Fibroblast of lung (primary cell): ENCODE measurements around the gene TRIM26. TPM values are rescaled to one million over a fixed set of nuclear protein-coding genes. Genes with fewer than 3 reads are reported as not detected.

Experiments
- DNase-seq, 2 donors: peaks; one replicate each; pipeline versions ENCODE4 v3.0.0 to v3.0.0-alpha.2; 2010; ENCODE audit warnings: low read depth in 2 of 2
- H2AFZ ChIP-seq: 2 replicates; pipeline ENCODE4 v1.5.1; 2012; ENCODE audit warnings: low read length, control low read depth, inconsistent platforms
- H3K27ac ChIP-seq: 2 replicates; pipeline ENCODE4 v1.5.1; 2011; ENCODE audit warnings: low read length, control low read depth; ENCODE audit not compliant: insufficient read depth
- H3K27me3 ChIP-seq: 2 replicates; pipeline ENCODE4 v1.5.1; 2011; ENCODE audit warnings: mild to moderate bottlenecking, low read length; ENCODE audit not compliant: control insufficient read depth, insufficient read depth
- H3K36me3 ChIP-seq: 2 replicates; pipeline ENCODE4 v1.5.1; 2011; ENCODE audit warnings: low read length; ENCODE audit not compliant: control insufficient read depth, insufficient read depth
- H3K4me1 ChIP-seq: 2 replicates; pipeline ENCODE4 v1.5.1; 2011; ENCODE audit warnings: low read length; ENCODE audit not compliant: control insufficient read depth, insufficient read depth; ENCODE audit errors: extremely low read depth
- H3K4me2 ChIP-seq: 2 replicates; pipeline ENCODE4 v1.5.1; 2011; ENCODE audit warnings: low read length, control low read depth; ENCODE audit not compliant: insufficient read depth; ENCODE audit errors: extremely low read depth
- H3K4me3 ChIP-seq, 4 experiments: fragments of 200-600 bp in 1 of 4; sonication (generic) in 1 of 4; replicated peaks in 1 of 4; 2 replicates each; pipeline ENCODE4 v1.5.1; 2011 to 2016; ENCODE audit warnings: low read length in 4 of 4, low read depth in 3 of 4, mild to moderate bottlenecking in 3 of 4, control low read depth in 2 of 4, inconsistent platforms in 1 of 4, mixed read lengths in 1 of 4; ENCODE audit not compliant: insufficient read depth in 1 of 4; ENCODE audit errors: control extremely low read depth in 1 of 4
- H3K79me2 ChIP-seq: 2 replicates; pipeline ENCODE4 v1.5.1; 2012; ENCODE audit warnings: mild to moderate bottlenecking, low read length, inconsistent platforms; ENCODE audit not compliant: control insufficient read depth, insufficient read depth
- H3K9ac ChIP-seq: 2 replicates; pipeline ENCODE4 v1.5.1; 2011; ENCODE audit warnings: mild to moderate bottlenecking, low read length, control low read depth; ENCODE audit not compliant: insufficient read depth
- H3K9me3 ChIP-seq: 2 replicates; pipeline ENCODE4 v1.5.1; 2012; ENCODE audit warnings: low read depth, low read length; ENCODE audit not compliant: control insufficient read depth, insufficient read depth
- H4K20me1 ChIP-seq: 2 replicates; pipeline ENCODE4 v1.5.1; 2011; ENCODE audit warnings: low read length; ENCODE audit not compliant: control insufficient read depth, insufficient read depth; ENCODE audit errors: extremely low read depth
- EZH2 ChIP-seq: IDR thresholded peaks from 2 replicates; pipeline ENCODE4 v1.5.1; 2012; ENCODE audit warnings: low read length, control low read depth, mild to moderate bottlenecking; ENCODE audit errors: missing control alignments
- polyA minus RNA-seq: library from RNA; depleted of rRNA, polyadenylated mRNA; stranded (reverse); fragments of >200 nt; gene quantifications from 2 replicates; pipeline ENCODE4 v1.2.3, GENCODE V29; 2011; ENCODE audit warnings: low replicate concordance
- polyA plus RNA-seq, 2 donors: library from polyadenylated mRNA; depleted of rRNA in 1 of 2; stranded (reverse) in 1 of 2; unstranded in 1 of 2; fragments of >200 nt; gene quantifications; 2 replicates each; pipeline ENCODE4 v1.2.1, GENCODE V29; 2011 to 2012; ENCODE audit warnings: missing spikeins in 1 of 2
- total RNA-seq: library from RNA; depleted of rRNA; stranded (reverse); fragments of >200 nt; gene quantifications from 2 replicates; pipeline ENCODE4 v1.2.1, GENCODE V29; 2014
- TF ChIP-seq, protein P1 (sequence below), 2 donors: IDR thresholded peaks in 1 of 2; conservative IDR thresholded peaks in 1 of 2; 1 replicate in 1 of 2; 2 replicates in 1 of 2; pipeline ENCODE4 v1.5.1; 2011 to 2012; ENCODE audit warnings: low read length in 2 of 2, control low read depth in 1 of 2, inconsistent platforms in 1 of 2, low read depth in 1 of 2, mild to moderate bottlenecking in 1 of 2

The TRIM26 gene, protein sequence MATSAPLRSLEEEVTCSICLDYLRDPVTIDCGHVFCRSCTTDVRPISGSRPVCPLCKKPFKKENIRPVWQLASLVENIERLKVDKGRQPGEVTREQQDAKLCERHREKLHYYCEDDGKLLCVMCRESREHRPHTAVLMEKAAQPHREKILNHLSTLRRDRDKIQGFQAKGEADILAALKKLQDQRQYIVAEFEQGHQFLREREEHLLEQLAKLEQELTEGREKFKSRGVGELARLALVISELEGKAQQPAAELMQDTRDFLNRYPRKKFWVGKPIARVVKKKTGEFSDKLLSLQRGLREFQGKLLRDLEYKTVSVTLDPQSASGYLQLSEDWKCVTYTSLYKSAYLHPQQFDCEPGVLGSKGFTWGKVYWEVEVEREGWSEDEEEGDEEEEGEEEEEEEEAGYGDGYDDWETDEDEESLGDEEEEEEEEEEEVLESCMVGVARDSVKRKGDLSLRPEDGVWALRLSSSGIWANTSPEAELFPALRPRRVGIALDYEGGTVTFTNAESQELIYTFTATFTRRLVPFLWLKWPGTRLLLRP
- total RNA-seq (20.5 and 22.5 TPM in 2 replicates), polyA plus RNA-seq (18.8 and 26.0 TPM in 2 replicates), polyA minus RNA-seq (53.6 and 61.8 TPM in 2 replicates)
- 23.6 and 28.7 TPM in 2 replicates for polyA plus RNA-seq (2012)

DNA sequence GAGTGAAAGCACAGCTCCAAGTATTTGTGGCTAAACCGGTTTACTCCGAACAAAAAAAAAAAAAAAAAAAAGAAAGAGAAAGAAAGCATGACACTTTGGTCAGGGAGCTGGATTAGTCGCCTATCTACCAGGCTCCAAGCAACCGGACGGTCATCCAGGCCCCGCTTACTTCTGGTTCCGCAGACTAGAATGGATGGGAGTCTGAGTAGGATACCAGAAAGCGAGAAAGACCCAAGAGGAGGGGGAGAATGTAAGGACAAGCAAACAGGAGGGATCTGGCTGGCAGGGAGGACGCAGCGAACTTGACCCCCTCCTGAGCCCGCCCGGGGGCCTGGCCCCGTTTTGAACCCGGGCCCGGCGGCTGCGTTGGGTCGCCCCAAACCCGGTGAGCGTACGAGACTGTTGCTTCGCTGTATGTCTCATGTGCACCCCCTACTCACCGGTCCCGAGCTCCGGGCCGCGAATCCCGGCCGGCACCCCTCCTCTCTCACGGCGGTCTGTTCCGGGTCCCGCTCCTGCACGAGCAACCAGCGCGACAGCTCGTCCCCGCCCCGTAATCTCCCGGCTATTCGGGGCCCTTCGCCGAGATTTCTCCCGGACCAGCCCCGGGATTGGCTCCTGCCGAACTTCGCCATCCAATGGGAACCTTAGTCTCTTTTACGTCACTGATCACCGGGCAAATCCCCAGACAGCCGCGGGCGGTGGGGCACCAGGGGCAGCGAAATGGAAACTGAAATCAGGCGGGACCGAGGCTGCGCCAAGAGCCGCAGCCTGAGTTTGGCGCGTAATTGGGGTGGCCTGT is at the start of gene TRIM26:
Gene TRIM26, minus strand, starts transcription at position 542 of the 802 bp plus-strand sequence. CDS start 14,303 bp downstream, outside the sequence.
- Histone ChIP-seq H3K27ac (peak within 1 kb of the TSS; percentile 92), H2AFZ (peak within 1 kb of the TSS; percentile 80), H3K4me1 (peaks cover 8% of the 10 kb centered on the region), H4K20me1 (no peaks in the 10 kb centered on the region), H3K79me2 (peaks cover 33% of the 10 kb centered on the region), H3K9ac (peak within 1 kb of the TSS; percentile 97), H3K27me3 (no peaks in the 10 kb centered on the region), H3K36me3 (no peaks in the 10 kb centered on the region), H3K4me3 (peak within 1 kb of the TSS; percentile 76 to 93 (median 86)), H3K9me3 (no peaks in the 10 kb centered on the region), H3K4me2 (peak within 1 kb of the TSS; percentile 84)
- TF ChIP-seq EZH2 = no peak
- TF ChIP-seq, protein P1, sequence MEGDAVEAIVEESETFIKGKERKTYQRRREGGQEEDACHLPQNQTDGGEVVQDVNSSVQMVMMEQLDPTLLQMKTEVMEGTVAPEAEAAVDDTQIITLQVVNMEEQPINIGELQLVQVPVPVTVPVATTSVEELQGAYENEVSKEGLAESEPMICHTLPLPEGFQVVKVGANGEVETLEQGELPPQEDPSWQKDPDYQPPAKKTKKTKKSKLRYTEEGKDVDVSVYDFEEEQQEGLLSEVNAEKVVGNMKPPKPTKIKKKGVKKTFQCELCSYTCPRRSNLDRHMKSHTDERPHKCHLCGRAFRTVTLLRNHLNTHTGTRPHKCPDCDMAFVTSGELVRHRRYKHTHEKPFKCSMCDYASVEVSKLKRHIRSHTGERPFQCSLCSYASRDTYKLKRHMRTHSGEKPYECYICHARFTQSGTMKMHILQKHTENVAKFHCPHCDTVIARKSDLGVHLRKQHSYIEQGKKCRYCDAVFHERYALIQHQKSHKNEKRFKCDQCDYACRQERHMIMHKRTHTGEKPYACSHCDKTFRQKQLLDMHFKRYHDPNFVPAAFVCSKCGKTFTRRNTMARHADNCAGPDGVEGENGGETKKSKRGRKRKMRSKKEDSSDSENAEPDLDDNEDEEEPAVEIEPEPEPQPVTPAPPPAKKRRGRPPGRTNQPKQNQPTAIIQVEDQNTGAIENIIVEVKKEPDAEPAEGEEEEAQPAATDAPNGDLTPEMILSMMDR (conservative IDR thresholded peaks at IDR 0.05 in 1 of 2, IDR thresholded peaks at IDR 0.05 in 1 of 2; ENCODE audit: low read depth in 1 of 2, low read length in 2 of 2) = no peak
- DNase-seq = peak; percentile 94 to 96

DNA sequence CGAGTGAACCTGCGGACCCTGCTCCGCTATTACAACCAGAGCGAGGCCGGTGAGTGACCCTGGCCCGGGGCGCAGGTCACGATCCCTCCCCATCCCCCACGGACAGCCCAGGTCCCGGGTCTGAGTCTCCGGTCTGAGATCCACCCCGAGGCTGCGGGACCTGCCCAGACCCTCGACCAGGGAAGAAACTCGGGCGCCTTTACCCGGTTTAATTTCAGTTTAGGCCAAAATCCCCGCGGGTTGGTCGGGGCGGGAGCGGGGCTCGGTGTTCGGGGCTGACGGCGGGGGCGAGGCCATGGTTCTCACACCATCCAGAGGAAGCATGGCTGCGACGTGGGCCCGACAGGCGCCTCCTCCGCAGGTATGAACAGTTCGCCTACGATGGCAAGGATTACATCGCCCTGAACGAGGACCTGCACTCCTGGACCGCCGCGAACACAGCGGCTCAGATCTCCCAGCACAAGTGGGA is 46.9 kb upstream of the TRIM26 start:
- H3K79me2 ChIP-seq = no peaks in the 10 kb centered on the region
- no peaks in the 10 kb centered on the region for H3K9me3 ChIP-seq
- TF ChIP-seq EZH2 = no peak
- TF ChIP-seq, protein P1 (conservative IDR thresholded peaks at IDR 0.05 in 1 of 2, IDR thresholded peaks at IDR 0.05 in 1 of 2; ENCODE audit: low read depth in 1 of 2, low read length in 2 of 2) = no peak
- H4K20me1 ChIP-seq = no peaks in the 10 kb centered on the region
- peak overlapping the region; percentile 99 for H3K4me2 ChIP-seq
- peaks cover 2% of the 10 kb centered on the region for H3K4me1 ChIP-seq
- H2AFZ ChIP-seq = peak overlapping the region; percentile 91
- peak overlapping the region; percentile 63 to 91 (median 78) for H3K4me3 ChIP-seq
- no peak overlapping the region for H3K27ac ChIP-seq
- peak in 1 of 2 donors; percentile 17 for DNase-seq
- H3K27me3 ChIP-seq = peaks cover 8% of the 10 kb centered on the region
- peak overlapping the region; percentile 88 for H3K9ac ChIP-seq
- no peaks in the 10 kb centered on the region for H3K36me3 ChIP-seq
